ENCODE data around the gene TEX52.

The TEX52 gene

DNA sequence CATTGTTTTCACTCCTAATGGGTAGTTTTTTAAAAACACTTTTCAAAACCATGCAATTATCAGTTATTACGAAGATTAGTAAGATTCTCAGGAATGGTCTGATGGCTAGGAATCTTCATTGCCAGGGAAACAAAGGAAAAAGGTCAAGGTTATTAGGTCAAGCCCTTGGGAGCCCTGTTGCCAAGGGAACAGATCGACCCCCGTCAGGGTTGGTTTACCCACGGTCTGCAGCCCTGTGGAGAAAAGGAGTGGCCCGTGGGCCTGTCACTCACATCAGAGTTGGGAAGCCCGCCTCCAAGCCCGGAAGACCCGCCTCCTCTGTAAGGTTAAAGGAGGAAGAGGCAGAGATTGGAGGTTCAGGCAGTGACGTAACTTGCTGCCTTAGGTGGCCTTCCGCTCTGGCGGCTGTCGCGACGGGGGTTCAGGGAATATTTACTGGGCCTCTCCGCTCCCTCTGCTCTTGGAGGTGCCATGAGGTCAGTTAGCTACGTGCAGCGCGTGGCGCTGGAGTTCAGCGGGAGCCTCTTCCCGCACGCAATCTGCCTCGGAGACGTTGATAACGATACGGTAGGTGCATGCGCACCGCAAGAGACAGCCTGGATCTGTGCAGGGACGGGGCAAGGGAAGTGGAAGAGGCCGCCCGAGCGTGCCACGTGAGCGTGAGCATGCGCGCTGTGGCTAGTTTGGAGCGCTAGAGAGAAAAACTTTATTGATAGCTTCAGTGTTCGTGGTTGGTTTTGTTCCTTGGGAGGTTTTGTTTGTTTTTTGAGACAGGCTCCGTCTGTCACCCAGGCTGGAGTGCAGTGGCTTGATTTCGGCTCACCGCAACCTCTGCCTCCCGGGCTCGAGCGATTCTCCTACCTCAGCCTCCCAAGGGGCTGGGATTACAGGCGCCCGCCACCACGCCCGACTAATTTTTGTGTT lies 44.3 kb downstream of the TEX52 start, which contains the start of gene ITFG2:
ITFG2 (plus strand) TSS at position 379 of the 924 bp plus-strand sequence; CDS start at position 472, 93 bp downstream.
- H3K4me3 ChIP-seq (ENCODE audit: low read depth, low read length) = peak within 1 kb of the TSS; percentile 81
- no peaks in the 10 kb centered on the region for H3K4me1 ChIP-seq (ENCODE audit: control insufficient read depth, insufficient read depth, low read length)
- peak within 1 kb of the TSS; percentile 91 for H3K27ac ChIP-seq (ENCODE audit: low read depth, low read length)
- H3K9me3 ChIP-seq (ENCODE audit: control insufficient read depth, insufficient read depth, low read depth, low read length) = no peaks in the 10 kb centered on the region
- peak within 1 kb of the TSS; percentile 91 for H3K9ac ChIP-seq (ENCODE audit: low read length)
- 0 out of 2 replicates have a peak, but pooled peaks cover 10% of the 10 kb centered on the region for H3K36me3 ChIP-seq (ENCODE audit: control insufficient read depth, insufficient read depth, low read length)
- no peaks in the 10 kb centered on the region for H3K27me3 ChIP-seq (ENCODE audit: control insufficient read depth, insufficient read depth, low read length)

DNA sequence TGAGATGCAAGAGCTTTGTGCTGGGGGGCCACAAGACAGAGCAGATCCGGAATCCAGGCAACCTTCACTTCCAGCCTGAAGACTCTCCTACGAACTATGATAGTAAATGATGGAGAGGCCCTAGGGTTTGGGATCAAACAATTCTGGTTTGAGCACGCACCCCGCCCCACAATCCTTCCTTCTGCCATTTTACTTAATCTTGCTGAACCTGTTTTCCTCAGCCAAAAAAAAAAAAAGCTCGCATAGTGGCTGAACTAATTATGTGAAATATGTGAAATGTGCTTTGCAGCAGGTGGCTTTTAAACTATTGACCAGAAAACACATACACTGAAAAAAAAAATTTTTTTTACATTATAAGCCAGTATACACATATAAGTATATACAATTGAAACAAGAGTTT lies 45.0 kb downstream of the TEX52 start:
- Histone ChIP-seq H3K36me3 (ENCODE audit: control insufficient read depth, insufficient read depth, low read length) (0 out of 2 replicates have a peak, but pooled peaks cover 5% of the 10 kb centered on the region), H3K27ac (ENCODE audit: low read depth, low read length) (no peak overlapping the region), H3K9ac (ENCODE audit: low read length) (no peak overlapping the region), H3K4me1 (ENCODE audit: control insufficient read depth, insufficient read depth, low read length) (no peaks in the 10 kb centered on the region), H3K4me3 (ENCODE audit: low read depth, low read length) (peak overlapping the region; percentile 81), H3K27me3 (ENCODE audit: control insufficient read depth, insufficient read depth, low read length) (no peaks in the 10 kb centered on the region), H3K9me3 (ENCODE audit: control insufficient read depth, insufficient read depth, low read depth, low read length) (no peaks in the 10 kb centered on the region)

DNA sequence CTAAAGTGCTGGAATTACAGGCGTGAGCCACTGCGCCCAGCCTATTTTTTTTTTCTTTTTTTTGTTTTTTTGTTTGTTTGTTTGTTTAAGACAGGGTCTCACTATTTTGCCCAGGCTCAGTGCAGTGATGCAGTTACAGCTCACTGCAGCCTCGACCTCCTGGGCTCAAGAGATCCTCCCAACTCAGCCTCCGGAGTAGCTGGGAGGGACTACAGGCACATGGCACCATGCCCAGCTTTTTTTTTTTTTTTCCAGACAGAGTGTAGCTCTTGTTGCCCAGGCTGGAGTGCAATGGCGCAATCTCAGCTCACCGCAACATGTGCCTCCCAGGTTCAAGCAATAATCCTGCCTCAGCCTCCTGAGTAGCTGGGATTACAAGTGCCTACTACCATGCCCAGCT lies 50.1 kb downstream of the TEX52 start:
- no peak overlapping the region for H3K4me3 ChIP-seq (ENCODE audit: low read depth, low read length)
- no peak overlapping the region for H3K27ac ChIP-seq (ENCODE audit: low read depth, low read length)
- H3K9me3 ChIP-seq (ENCODE audit: control insufficient read depth, insufficient read depth, low read depth, low read length) = no peaks in the 10 kb centered on the region

DNA sequence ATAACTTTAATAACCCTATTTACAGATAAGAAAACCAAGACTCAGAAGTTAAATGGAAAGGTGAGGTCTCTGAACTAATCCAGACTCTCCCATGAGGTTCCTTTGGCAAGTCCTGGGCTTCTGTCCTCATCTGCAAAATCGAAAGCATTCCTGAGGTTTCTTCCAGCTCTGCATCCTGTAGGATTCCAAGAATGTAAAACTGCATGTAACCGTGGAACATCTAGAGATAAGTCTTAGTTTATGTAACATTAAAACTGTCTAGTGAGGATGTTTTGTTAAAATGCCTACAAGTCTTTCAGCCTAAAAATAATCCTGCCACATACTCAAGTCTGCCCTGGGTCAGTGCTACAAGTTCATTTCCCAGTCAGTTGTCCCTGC lies 51.7 kb downstream of the TEX52 start:
- no peak overlapping the region for H3K9ac ChIP-seq (ENCODE audit: low read length)
- peaks cover 62% of the 10 kb centered on the region for H3K36me3 ChIP-seq (ENCODE audit: control insufficient read depth, insufficient read depth, low read length)
- no peak overlapping the region for H3K27ac ChIP-seq (ENCODE audit: low read depth, low read length)

More for the DNA sequence above, 50.1 kb downstream of the TEX52 start:
- Histone ChIP-seq H3K27me3 (ENCODE audit: control insufficient read depth, insufficient read depth, low read length) (no peaks in the 10 kb centered on the region), H3K9ac (ENCODE audit: low read length) (no peak overlapping the region), H3K36me3 (ENCODE audit: control insufficient read depth, insufficient read depth, low read length) (peaks cover 46% of the 10 kb centered on the region), H3K4me1 (ENCODE audit: control insufficient read depth, insufficient read depth, low read length) (no peaks in the 10 kb centered on the region)

DNA sequence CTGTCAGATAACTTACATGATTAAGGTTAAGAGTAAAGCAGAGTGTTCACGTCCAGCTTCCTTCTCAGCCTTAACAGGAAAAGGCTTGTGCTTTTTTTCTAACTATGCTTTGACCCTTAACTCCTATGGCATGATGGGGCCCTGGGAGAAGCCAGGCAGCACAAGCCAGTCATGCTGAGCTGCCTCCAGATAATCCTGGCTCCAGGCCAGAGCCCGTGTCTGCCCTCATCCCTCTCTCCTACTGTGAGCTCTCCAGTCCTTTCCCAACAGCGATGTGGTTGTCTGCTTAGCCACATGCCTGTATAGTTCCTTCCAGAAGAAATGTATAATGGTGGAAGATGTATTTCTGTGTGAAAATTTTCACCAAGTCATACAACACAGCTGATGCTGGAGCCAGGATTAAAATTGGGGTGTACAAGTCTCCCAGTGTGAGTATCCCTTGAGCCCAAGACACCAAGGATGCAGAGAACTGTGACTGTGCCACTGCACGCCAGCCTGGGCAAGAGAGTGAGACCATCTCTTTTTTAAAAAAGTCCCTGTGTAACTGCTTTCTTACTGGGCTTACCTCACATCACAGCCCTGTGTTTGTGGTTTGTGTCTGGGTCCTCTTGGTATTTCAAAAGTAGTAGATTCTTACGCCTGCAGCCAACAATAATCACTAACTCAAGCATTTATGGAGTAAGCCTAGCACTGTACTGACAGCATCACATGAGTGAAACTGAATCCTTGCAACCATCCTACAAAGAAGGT lies 52.3 kb downstream of the TEX52 start:
- H3K36me3 ChIP-seq (ENCODE audit: control insufficient read depth, insufficient read depth, low read length) = peaks cover 68% of the 10 kb centered on the region
- no peak overlapping the region for H3K4me3 ChIP-seq (ENCODE audit: low read depth, low read length)
- no peak overlapping the region for H3K27ac ChIP-seq (ENCODE audit: low read depth, low read length)
- H3K4me1 ChIP-seq (ENCODE audit: control insufficient read depth, insufficient read depth, low read length) = no peaks in the 10 kb centered on the region
- no peak overlapping the region for H3K9ac ChIP-seq (ENCODE audit: low read length)
- no peaks in the 10 kb centered on the region for H3K9me3 ChIP-seq (ENCODE audit: control insufficient read depth, insufficient read depth, low read depth, low read length)
- H3K27me3 ChIP-seq (ENCODE audit: control insufficient read depth, insufficient read depth, low read length) = no peaks in the 10 kb centered on the region

More for the DNA sequence above, 51.7 kb downstream of the TEX52 start:
- H3K27me3 ChIP-seq (ENCODE audit: control insufficient read depth, insufficient read depth, low read length) = no peaks in the 10 kb centered on the region
- no peak overlapping the region for H3K4me3 ChIP-seq (ENCODE audit: low read depth, low read length)
- H3K9me3 ChIP-seq (ENCODE audit: control insufficient read depth, insufficient read depth, low read depth, low read length) = no peaks in the 10 kb centered on the region
- H3K4me1 ChIP-seq (ENCODE audit: control insufficient read depth, insufficient read depth, low read length) = no peaks in the 10 kb centered on the region

DNA sequence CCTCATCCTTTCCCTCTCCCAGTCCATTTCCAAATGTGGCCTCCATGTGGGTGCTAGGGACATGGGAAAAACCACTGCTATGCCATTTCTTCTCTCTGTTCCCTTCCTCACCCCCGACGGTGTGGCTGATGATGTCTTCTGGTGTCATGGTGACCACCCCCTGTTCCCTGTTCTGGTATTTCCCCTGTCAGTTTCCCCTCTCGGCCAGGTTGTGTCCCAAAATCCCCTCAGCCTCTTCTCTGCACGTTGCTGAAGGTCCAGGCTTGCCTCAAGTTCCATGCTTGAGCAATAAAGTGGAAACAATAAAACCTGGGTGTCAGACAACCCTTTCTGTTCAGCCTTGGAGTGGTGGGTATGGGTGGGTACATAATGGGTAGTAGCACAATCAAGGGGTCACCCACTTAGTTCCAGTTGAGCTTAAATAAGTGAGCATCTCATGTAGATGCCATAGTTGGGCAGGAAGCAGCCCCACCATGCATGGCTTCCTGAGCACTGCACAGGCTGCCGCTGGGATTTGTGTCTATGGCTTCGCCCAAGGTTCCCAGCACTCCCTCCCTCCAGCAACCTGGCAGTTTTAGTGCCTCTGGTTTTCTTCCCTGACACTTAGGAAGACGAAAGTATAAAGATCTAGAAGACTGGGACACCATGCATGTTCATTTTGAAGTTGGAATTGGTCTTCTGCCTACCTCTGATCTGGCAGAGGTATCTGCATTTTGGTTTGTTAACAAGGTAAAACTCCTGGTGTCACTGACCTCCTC lies 53.0 kb downstream of the TEX52 start:
- Histone ChIP-seq H3K4me1 (ENCODE audit: control insufficient read depth, insufficient read depth, low read length) (no peaks in the 10 kb centered on the region), H3K27me3 (ENCODE audit: control insufficient read depth, insufficient read depth, low read length) (no peaks in the 10 kb centered on the region), H3K27ac (ENCODE audit: low read depth, low read length) (no peak overlapping the region), H3K36me3 (ENCODE audit: control insufficient read depth, insufficient read depth, low read length) (peaks cover 75% of the 10 kb centered on the region), H3K9ac (ENCODE audit: low read length) (no peak overlapping the region), H3K4me3 (ENCODE audit: low read depth, low read length) (no peak overlapping the region), H3K9me3 (ENCODE audit: control insufficient read depth, insufficient read depth, low read depth, low read length) (no peaks in the 10 kb centered on the region)

DNA sequence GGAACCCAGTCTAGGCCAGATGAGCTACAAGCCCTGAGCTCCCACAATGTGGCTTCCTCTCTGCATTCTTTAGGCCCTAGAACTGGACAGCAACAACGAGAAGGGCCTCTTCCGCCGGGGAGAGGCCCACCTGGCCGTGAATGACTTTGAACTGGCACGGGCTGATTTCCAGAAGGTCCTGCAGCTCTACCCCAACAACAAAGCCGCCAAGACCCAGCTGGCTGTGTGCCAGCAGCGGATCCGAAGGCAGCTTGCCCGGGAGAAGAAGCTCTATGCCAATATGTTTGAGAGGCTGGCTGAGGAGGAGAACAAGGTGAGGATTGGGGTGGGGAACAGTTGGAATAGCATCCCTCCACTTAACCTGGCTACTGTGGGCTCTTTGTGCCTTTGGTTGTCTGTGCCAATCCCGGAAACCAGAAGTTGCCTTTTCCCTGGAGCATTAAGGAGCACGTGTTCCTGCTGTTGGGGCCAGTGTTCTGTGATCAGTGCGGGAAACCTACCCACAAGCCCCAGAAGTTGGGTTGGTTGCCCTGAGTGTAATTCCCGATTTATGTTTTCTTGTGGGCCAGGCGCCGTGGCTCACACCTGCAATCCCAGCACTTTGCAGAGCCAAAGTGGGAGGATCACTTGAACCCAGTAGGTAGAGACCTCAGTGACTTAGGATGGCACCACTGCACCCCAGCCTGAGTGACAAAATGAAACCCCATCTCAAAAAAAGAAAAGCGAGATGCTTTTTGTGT lies 55.6 kb downstream of the TEX52 start:
- Histone ChIP-seq H3K27me3 (ENCODE audit: control insufficient read depth, insufficient read depth, low read length) (no peaks in the 10 kb centered on the region), H3K4me3 (ENCODE audit: low read depth, low read length) (no peak overlapping the region), H3K4me1 (ENCODE audit: control insufficient read depth, insufficient read depth, low read length) (peaks cover 3% of the 10 kb centered on the region; the same call in 1 of the 2 replicates), H3K36me3 (ENCODE audit: control insufficient read depth, insufficient read depth, low read length) (peaks cover 99% of the 10 kb centered on the region), H3K9me3 (ENCODE audit: control insufficient read depth, insufficient read depth, low read depth, low read length) (no peaks in the 10 kb centered on the region), H3K9ac (ENCODE audit: low read length) (no peak overlapping the region), H3K27ac (ENCODE audit: low read depth, low read length) (no peak overlapping the region)

DNA sequence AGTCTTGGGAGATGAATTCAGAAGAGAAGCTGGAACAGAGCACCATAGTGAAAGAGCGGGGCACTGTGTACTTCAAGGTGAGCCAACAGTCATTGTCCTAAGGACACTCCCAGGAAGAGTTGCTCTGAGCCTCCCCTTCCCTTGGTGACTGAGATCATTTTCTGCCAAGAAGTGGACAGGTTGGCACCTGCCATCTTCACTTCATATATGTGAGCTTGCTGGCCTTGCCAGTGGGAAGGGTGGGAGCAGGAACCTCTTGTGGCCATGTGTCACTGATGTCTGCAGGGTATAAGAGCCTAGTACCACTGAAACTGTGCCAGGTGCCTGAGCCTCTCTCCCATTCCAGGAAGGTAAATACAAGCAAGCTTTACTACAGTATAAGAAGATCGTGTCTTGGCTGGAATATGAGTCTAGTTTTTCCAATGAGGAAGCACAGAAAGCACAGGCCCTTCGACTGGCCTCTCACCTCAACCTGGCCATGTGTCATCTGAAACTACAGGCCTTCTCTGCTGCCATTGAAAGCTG lies 56.7 kb downstream of the TEX52 start:
- Histone ChIP-seq H3K36me3 (ENCODE audit: control insufficient read depth, insufficient read depth, low read length) (peaks cover 90% of the 10 kb centered on the region), H3K27ac (ENCODE audit: low read depth, low read length) (no peak overlapping the region), H3K4me1 (ENCODE audit: control insufficient read depth, insufficient read depth, low read length) (peaks cover 6% of the 10 kb centered on the region; the same call in 1 of the 2 replicates), H3K9me3 (ENCODE audit: control insufficient read depth, insufficient read depth, low read depth, low read length) (no peaks in the 10 kb centered on the region), H3K27me3 (ENCODE audit: control insufficient read depth, insufficient read depth, low read length) (no peaks in the 10 kb centered on the region), H3K9ac (ENCODE audit: low read length) (no peak overlapping the region), H3K4me3 (ENCODE audit: low read depth, low read length) (no peak overlapping the region)

All from HUES6 (cell line).